IMR-90 (cell line): ENCODE measurements around the gene COL18A1. TPM values are rescaled to one million over a fixed set of nuclear protein-coding genes. Genes with fewer than 3 reads are reported as not detected.

Experiments
- ATAC-seq: fragments of 200-7000 bp; cut with Tn5 transposase; 2 replicates; pipeline ENCODE4 v1.9.1; 2020; ENCODE audit warnings: low read depth, mild to moderate bottlenecking, moderate library complexity
- BruUV-seq: library from RNA; stranded (reverse); fragments of 400-500 nt; replicated peaks from 2 replicates; lab custom pipeline; 2021; lab: Mats Ljungman, UMichigan
- CTCF ChIA-PET: fragments of 300-600 bp; formaldehyde crosslinking; extraction: SDS; loops from one replicate; lab custom pipeline; 2021; ENCODE audit warnings: antibody characterized with exemption; lab: Yijun Ruan, JAX
- POLR2A ChIA-PET: fragments of 300-600 bp; sonication (Branson Sonifier 250); formaldehyde crosslinking; loops from one replicate; lab custom pipeline; 2022; ENCODE audit warnings: antibody characterized with exemption; ENCODE audit not compliant: unreplicated experiment; lab: Charles Lee
- DNase-seq: peaks from one replicate; pipeline ENCODE4 v3.0.0; 2013
- H2AFZ ChIP-seq: replicated peaks from 2 replicates; pipeline ENCODE3; 2013; ENCODE audit warnings: low read length, mild to moderate bottlenecking; ENCODE audit not compliant: poor library complexity
- H2AK5ac ChIP-seq: 2 replicates; pipeline ENCODE4 v1.6.1; 2013; ENCODE audit warnings: low read depth, low read length, inconsistent platforms
- H2AK9ac ChIP-seq: replicated peaks from 2 replicates; pipeline ENCODE3; 2013; ENCODE audit warnings: mild to moderate bottlenecking, low read depth, low read length, moderate library complexity; ENCODE audit not compliant: poor library complexity
- H2BK120ac ChIP-seq: 2 replicates; pipeline ENCODE4 v1.6.1; 2013; ENCODE audit warnings: low read depth, low read length, inconsistent platforms
- H2BK15ac ChIP-seq: 3 replicates; pipeline ENCODE4 v1.6.1; 2013; ENCODE audit warnings: low read depth, low read length, inconsistent platforms
- H2BK20ac ChIP-seq: 2 replicates; pipeline ENCODE4 v1.6.1; 2013; ENCODE audit warnings: low read depth, mild to moderate bottlenecking, inconsistent platforms, low read length, moderate library complexity
- H2BK5ac ChIP-seq: 2 replicates; pipeline ENCODE4 v1.6.1; 2013; ENCODE audit warnings: mild to moderate bottlenecking, low read depth, low read length, inconsistent platforms; ENCODE audit not compliant: poor library complexity, severe bottlenecking
- H3K14ac ChIP-seq: replicated peaks from 2 replicates; pipeline ENCODE4 v1.6.1; 2013; ENCODE audit warnings: low read depth, low read length, inconsistent platforms
- H3K18ac ChIP-seq: 2 replicates; pipeline ENCODE4 v1.6.1; 2013; ENCODE audit warnings: low read depth, low read length, control low read depth
- H3K23ac ChIP-seq: 2 replicates; pipeline ENCODE4 v1.6.1; 2013; ENCODE audit warnings: low read depth, low read length, inconsistent platforms
- H3K27ac ChIP-seq: 2 replicates; pipeline ENCODE4 v1.5.1; 2013; ENCODE audit warnings: mild to moderate bottlenecking, control low read depth, low read length; ENCODE audit not compliant: insufficient read depth
- H3K27me3 ChIP-seq: 2 replicates; pipeline ENCODE4 v1.6.1; 2013; ENCODE audit warnings: low read length; ENCODE audit not compliant: control insufficient read depth, insufficient read depth
- H3K36me3 ChIP-seq: 2 replicates; pipeline ENCODE4 v1.6.1; 2013; ENCODE audit warnings: low read length, mixed read lengths; ENCODE audit not compliant: control insufficient read depth, insufficient read depth
- H3K4ac ChIP-seq: 2 replicates; pipeline ENCODE4 v1.6.1; 2013; ENCODE audit warnings: low read depth, low read length, inconsistent platforms
- H3K4me1 ChIP-seq: 2 replicates; pipeline ENCODE4 v1.6.1; 2013; ENCODE audit warnings: low read length, mixed read lengths; ENCODE audit not compliant: control insufficient read depth, insufficient read depth
- H3K4me2 ChIP-seq: 2 replicates; pipeline ENCODE4 v1.6.1; 2013; ENCODE audit warnings: low read depth, mild to moderate bottlenecking, control low read depth, low read length, moderate library complexity
- H3K4me3 ChIP-seq: 2 replicates; pipeline ENCODE4 v1.5.1; 2013; ENCODE audit warnings: low read depth, mild to moderate bottlenecking, control low read depth, low read length, moderate library complexity; ENCODE audit not compliant: insufficient read depth
- H3K56ac ChIP-seq: 2 replicates; pipeline ENCODE4 v1.6.1; 2013; ENCODE audit warnings: low read length, inconsistent platforms; ENCODE audit not compliant: insufficient read depth; ENCODE audit errors: extremely low read depth
- H3K79me1 ChIP-seq, 2 experiments: 2 replicates each; pipeline ENCODE4 v1.6.1; 2013; ENCODE audit warnings: low read length in 2 of 2, inconsistent platforms in 1 of 2, low read depth in 1 of 2
- H3K9ac ChIP-seq: 2 replicates; pipeline ENCODE4 v1.6.1; 2013; ENCODE audit warnings: low read depth, low read length, control low read depth
- H3K9me1 ChIP-seq: 2 replicates; pipeline ENCODE4 v1.6.1; 2013; ENCODE audit warnings: low read length, inconsistent platforms; ENCODE audit not compliant: insufficient read depth
- H3K9me3 ChIP-seq: 2 replicates; pipeline ENCODE4 v1.6.1; 2013; ENCODE audit warnings: low read length; ENCODE audit not compliant: control insufficient read depth, insufficient read depth
- H4K20me1 ChIP-seq: 2 replicates; pipeline ENCODE4 v1.6.1; 2013; ENCODE audit warnings: low read length, inconsistent platforms; ENCODE audit not compliant: insufficient read depth
- H4K5ac ChIP-seq: 2 replicates; pipeline ENCODE4 v1.6.1; 2013; ENCODE audit warnings: mild to moderate bottlenecking, low read depth, low read length, control low read depth
- H4K8ac ChIP-seq, 2 experiments: 2 replicates each; pipeline ENCODE4 v1.6.1; 2013; ENCODE audit warnings: low read depth in 2 of 2, low read length in 2 of 2, control low read depth in 1 of 2, inconsistent platforms in 1 of 2
- H4K91ac ChIP-seq: 2 replicates; pipeline ENCODE4 v1.6.1; 2013; ENCODE audit warnings: low read depth, low read length, inconsistent platforms; ENCODE audit not compliant: insufficient read depth
- CEBPB ChIP-seq: IDR thresholded peaks from 2 replicates; pipeline ENCODE4 v1.6.1; 2012; ENCODE audit warnings: low read depth, low read length, improper control_type of control experiment
- FOS ChIP-seq: fragments of 150-350 bp; IDR thresholded peaks from 2 replicates; pipeline ENCODE4 v1.6.1; 2016; ENCODE audit warnings: low read depth, low read length
- WGBS, 2 experiments: methylation state at CpG; one replicate each; pipeline versions ENCODE4 v1.1.5 to v1.1.7; 2013; ENCODE audit warnings: missing lambda C conversion rate in 2 of 2; ENCODE audit not compliant: insufficient read length in 1 of 2; ENCODE audit errors: extremely low coverage in 2 of 2; 5-methylcytosine and 5-hydroxymethylcytosine counted together
- dilution Hi-C: fragments of 300-500 bp; cut with HindIII; formaldehyde crosslinking; loops from one replicate; pipeline ENCODE4 v1.14.3; 2018; ENCODE audit warnings: low sequenced_read_pairs; ENCODE audit not compliant: unreplicated experiment
- in situ Hi-C: fragments of 300-500 bp; cut with MboI; formaldehyde crosslinking; loops from 3 replicates; pipeline ENCODE4 v1.14.3; 2019; ENCODE audit warnings: low sequenced_read_pairs, inconsistent platforms, mixed read lengths
- intact Hi-C: fragments of 100-400 bp; cut with micrococcal nuclease; formaldehyde crosslinking; loops from 2 replicates; pipeline ENCODE4 v1.10.0; 2022
- polyA plus RNA-seq, 3 experiments: library from polyadenylated mRNA; depleted of rRNA; stranded (reverse); fragments of >200 nt; gene quantifications; 2 replicates each; pipeline ENCODE4 v1.2.3, GENCODE V29; 2012; ENCODE audit warnings: low replicate concordance in 1 of 3
- total RNA-seq: library from RNA; depleted of rRNA; stranded (reverse); fragments of >200 nt; gene quantifications from 2 replicates; pipeline ENCODE4 v1.2.3, GENCODE V29; 2012

Gene COL18A1
- total and polyA plus RNA-seq, 2 of the 4 experiments (the other 2 are of a cell fraction), result 4.3 to 46.7 TPM

DNA sequence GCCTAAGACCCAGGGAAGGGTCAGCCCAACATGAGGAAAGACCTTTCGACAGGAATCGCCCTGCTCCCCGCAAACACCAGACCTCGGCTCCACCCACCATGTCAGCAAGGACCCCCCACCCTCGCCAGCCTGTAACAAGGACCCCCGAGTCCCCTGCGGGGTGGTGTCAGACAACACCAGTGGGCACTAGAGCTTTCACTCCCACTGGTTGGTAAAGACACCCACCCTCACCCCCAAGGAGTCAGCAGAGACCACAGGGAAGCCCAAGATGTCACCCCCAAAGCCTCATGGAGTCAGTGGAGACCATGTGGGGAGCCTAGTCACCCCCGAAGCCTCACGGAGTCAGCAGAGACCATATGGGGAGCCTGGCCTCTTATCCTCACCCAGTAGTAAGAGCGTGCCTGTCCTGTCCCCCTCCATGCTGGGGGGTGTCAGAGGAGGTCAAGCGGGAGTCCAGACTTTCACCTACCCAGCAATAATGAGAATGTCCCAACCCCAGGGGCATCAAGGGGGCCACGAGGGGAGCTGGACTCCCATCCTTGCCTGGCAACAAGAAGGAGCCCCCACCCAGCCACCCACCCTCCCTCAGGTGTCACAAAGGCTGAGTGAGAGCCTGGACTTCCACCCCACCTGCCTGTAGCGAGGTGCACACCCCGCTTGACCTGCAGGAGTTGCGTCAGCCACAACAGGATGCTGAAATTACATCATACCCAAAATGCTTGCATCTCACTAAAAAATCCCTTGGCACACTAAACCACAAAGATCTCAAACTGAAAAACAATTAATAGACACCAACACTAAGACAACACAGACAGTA is 112.5 kb downstream of the COL18A1 start:
- H3K9me1 ChIP-seq, result no peaks in the 10 kb centered on the region; the same call in 1 of the 2 replicates
- H3K79me1 ChIP-seq, result peaks cover 5 to 6% of the 10 kb centered on the region in 2 experiments; a peak in 2 of 4 replicates
- in situ Hi-C loops (no loop called here), intact Hi-C loops (no loop called here), dilution Hi-C loops (no loop called here)
- no peak for DNase-seq
- H3K27me3 ChIP-seq, result no peaks in the 10 kb centered on the region
- no peak overlapping the region for H2BK5ac ChIP-seq
- H2AFZ ChIP-seq, result no peak overlapping the region
- POLR2A ChIA-PET, result no interaction called here
- no peak for ATAC-seq
- no peak overlapping the region for H3K14ac ChIP-seq
- H3K9me3 ChIP-seq, result peaks cover 16% of the 10 kb centered on the region
- no peak overlapping the region for H4K91ac ChIP-seq
- H3K36me3 ChIP-seq, result peaks cover 21% of the 10 kb centered on the region
- H3K4me1 ChIP-seq, result no peaks in the 10 kb centered on the region
- no peak overlapping the region for H2AK5ac ChIP-seq
- H4K20me1 ChIP-seq, result peaks cover 11% of the 10 kb centered on the region; the same call in 1 of the 2 replicates
- no peak overlapping the region for H4K8ac ChIP-seq
- H3K4me2 ChIP-seq, result no peak overlapping the region
- no peak overlapping the region for H3K27ac ChIP-seq
- H2BK20ac ChIP-seq, result no peak overlapping the region
- WGBS, 2 experiments, result 100% methylated on average over 2 of the region's 15 CpGs; no CpG with 5 or more reads in 1 of the 2 experiments
- H3K18ac ChIP-seq, result no peak overlapping the region
- no peak overlapping the region for H3K56ac ChIP-seq
- no peak overlapping the region for H2AK9ac ChIP-seq
- H3K9ac ChIP-seq, result no peak overlapping the region
- BruUV-seq, result no TSS peak
- no peak overlapping the region for H2BK15ac ChIP-seq
- H3K4me3 ChIP-seq, result no peak overlapping the region
- CTCF ChIA-PET, result no interaction called here
- no peak overlapping the region for H4K5ac ChIP-seq
- H2BK120ac ChIP-seq, result no peak overlapping the region
- H3K4ac ChIP-seq, result no peak overlapping the region
- no peak overlapping the region for H3K23ac ChIP-seq
- TF ChIP-seq FOS, result no peak
- peak; percentile 49; the same call in 1 of the 2 replicates for TF ChIP-seq CEBPB
